Suprapubic skin (tissue), 4 donors: ENCODE measurements around the gene CELA3A. TPM values are rescaled to one million over a fixed set of nuclear protein-coding genes. Genes with fewer than 3 reads are reported as not detected.
"Not testable (repeated sequence)": the region's sequence is repeated elsewhere in the genome, so short reads cannot be mapped to it uniquely, and the experiment has no call there.

Source experiments
- DNase-seq, 2 donors: peaks; one replicate each; pipeline ENCODE4 v3.0.0-alpha.2; 2019; ENCODE audit warnings: low spot score in 2 of 2
- H3K27ac ChIP-seq: fragments of 200-600 bp; sonication (generic); one replicate; pipeline ENCODE4 v1.5.1; 2019
- H3K27me3 ChIP-seq: fragments of 200-600 bp; sonication (generic); one replicate; pipeline ENCODE4 v1.5.1; 2019
- H3K36me3 ChIP-seq: fragments of 200-600 bp; sonication (generic); one replicate; pipeline ENCODE4 v1.5.1; 2019
- H3K4me1 ChIP-seq: fragments of 200-600 bp; sonication (generic); one replicate; pipeline ENCODE4 v1.5.1; 2019
- H3K4me3 ChIP-seq: fragments of 200-600 bp; sonication (generic); one replicate; pipeline ENCODE4 v1.5.1; 2019; ENCODE audit warnings: mild to moderate bottlenecking
- H3K9me3 ChIP-seq: fragments of 200-600 bp; sonication (generic); one replicate; pipeline ENCODE4 v1.5.1; 2019
- CTCF ChIP-seq, 2 donors: fragments of 200-600 bp in 1 of 2; fragments of 450-650 bp in 1 of 2; sonication (generic) in 1 of 2; IDR thresholded peaks; one replicate each; pipeline ENCODE4 v1.5.1; 2016 to 2019; ENCODE audit warnings: antibody characterized with exemption in 2 of 2, mild to moderate bottlenecking in 1 of 2, moderate library complexity in 1 of 2
- WGBS: methylation state at CpG from one replicate; pipeline ENCODE4 v1.1.5; 2018; 5-methylcytosine and 5-hydroxymethylcytosine counted together
- total RNA-seq, 4 donors: library from RNA; depleted of rRNA; stranded (reverse); fragments of >200 nt; gene quantifications; one replicate each; pipeline ENCODE4 v1.1.0, GENCODE V29; 2016

The CELA3A gene
- total RNA-seq, 4 donors from 2014 or later = not detected

- DNase-seq = peak in 1 of 2 donors; percentile 2
- H3K27me3 ChIP-seq, H3K9me3 ChIP-seq, H3K4me1 ChIP-seq, H3K27ac ChIP-seq, H3K4me3 ChIP-seq, H3K36me3 ChIP-seq: not testable (repeated sequence)
- WGBS = 92% methylated on average over 8 of the region's 8 CpGs
Measured at GRCh38 chr1:21994716-21995115, 6.7 kb upstream of the CELA3A start.

GRCh38 chr1:21996663-21996970 is 4.8 kb upstream of the CELA3A start:
- not testable (repeated sequence) for H3K27ac ChIP-seq, H3K4me3 ChIP-seq, H3K9me3 ChIP-seq, H3K27me3 ChIP-seq, DNase-seq, H3K36me3 ChIP-seq, H3K4me1 ChIP-seq
- 76% methylated on average over 3 of the region's 3 CpGs for whole genome bisulfite sequencing

- H3K4me3 ChIP-seq, H3K27ac ChIP-seq, H3K27me3 ChIP-seq, DNase-seq, H3K4me1 ChIP-seq, H3K36me3 ChIP-seq, H3K9me3 ChIP-seq: not testable (repeated sequence)
- 76% methylated on average over 9 of the region's 9 CpGs for WGBS
Measured at GRCh38 chr1:21997891-21998623, 3.4 kb upstream of the CELA3A start.

GRCh38 chr1:21998624-21999294 is 2.7 kb upstream of the CELA3A start:
- H3K27me3 ChIP-seq, H3K9me3 ChIP-seq, H3K36me3 ChIP-seq, H3K4me3 ChIP-seq, H3K27ac ChIP-seq, H3K4me1 ChIP-seq, DNase-seq: not testable (repeated sequence)
- 88% methylated on average over 14 of the region's 15 CpGs for WGBS

- H3K36me3 ChIP-seq, H3K27ac ChIP-seq, DNase-seq, H3K4me1 ChIP-seq, H3K4me3 ChIP-seq, H3K9me3 ChIP-seq, H3K27me3 ChIP-seq: not testable (repeated sequence)
- WGBS = 35% methylated on average over 7 of the region's 7 CpGs
Measured at GRCh38 chr1:21999645-22000044, 1.8 kb upstream of the CELA3A start.

- H3K4me3 ChIP-seq = not testable (repeated sequence)
- WGBS = 55% methylated on average over 1 of the region's 5 CpGs
Measured at GRCh38 chr1:22002461-22002860, 1.0 kb downstream of the CELA3A start.

GRCh38 chr1:22002875-22003274 is 1.4 kb downstream of the CELA3A start:
- not testable (repeated sequence) for H3K9me3 ChIP-seq, H3K4me3 ChIP-seq, H3K27me3 ChIP-seq, H3K4me1 ChIP-seq, H3K36me3 ChIP-seq, H3K27ac ChIP-seq
- peak in 1 of 2 donors; percentile 16 for DNase-seq
- 92% methylated on average over 7 of the region's 8 CpGs for WGBS

More at GRCh38 chr1:22002461-22002860, 1.0 kb downstream of the CELA3A start:
- not testable (repeated sequence) for H3K36me3 ChIP-seq, H3K27ac ChIP-seq, H3K9me3 ChIP-seq, H3K4me1 ChIP-seq, H3K27me3 ChIP-seq
- peak in 1 of 2 donors; percentile 25 for DNase-seq

- H3K27me3 ChIP-seq, H3K9me3 ChIP-seq: not testable (repeated sequence)
Measured at GRCh38 chr1:22003959-22004358, 2.5 kb downstream of the CELA3A start.

GRCh38 chr1:22005261-22006149 is 4.0 kb downstream of the CELA3A start:
- H3K27me3 ChIP-seq, H3K4me3 ChIP-seq, H3K27ac ChIP-seq, H3K9me3 ChIP-seq, H3K36me3 ChIP-seq, H3K4me1 ChIP-seq: not testable (repeated sequence)
- DNase-seq = peak in 1 of 2 donors; percentile 51
- TF ChIP-seq CTCF (IDR thresholded peaks at IDR 0.05) = peak in 1 of 2 donors; percentile 16
- WGBS = 69% methylated on average over 14 of the region's 18 CpGs

More at GRCh38 chr1:22003959-22004358, 2.5 kb downstream of the CELA3A start:
- peak in 1 of 2 donors; percentile 2 for DNase-seq
- H3K36me3 ChIP-seq, H3K27ac ChIP-seq, H3K4me3 ChIP-seq, H3K4me1 ChIP-seq: not testable (repeated sequence)
- WGBS = 80% methylated on average over 2 of the region's 3 CpGs

GRCh38 chr1:22006736-22007135 is 5.3 kb downstream of the CELA3A start:
- not testable (repeated sequence) for H3K4me3 ChIP-seq, H3K4me1 ChIP-seq, H3K27me3 ChIP-seq, H3K27ac ChIP-seq, H3K9me3 ChIP-seq, H3K36me3 ChIP-seq
- peak in 1 of 2 donors; percentile 39 for DNase-seq
- WGBS = 85% methylated on average over 13 of the region's 13 CpGs

GRCh38 chr1:22007262-22007661 is 5.8 kb downstream of the CELA3A start:
- peak in 1 of 2 donors; percentile 37 for DNase-seq
- not testable (repeated sequence) for H3K36me3 ChIP-seq, H3K9me3 ChIP-seq, H3K27ac ChIP-seq, H3K27me3 ChIP-seq, H3K4me3 ChIP-seq, H3K4me1 ChIP-seq
- WGBS = 47% methylated on average over 6 of the region's 10 CpGs

GRCh38 chr1:22009566-22009965 is 8.1 kb downstream of the CELA3A start:
- not testable (repeated sequence) for H3K9me3 ChIP-seq, H3K4me3 ChIP-seq, H3K4me1 ChIP-seq, H3K27ac ChIP-seq, H3K36me3 ChIP-seq, H3K27me3 ChIP-seq
- DNase-seq = peak in 1 of 2 donors; percentile 6
- WGBS = 71% methylated on average over 9 of the region's 11 CpGs

- not testable (repeated sequence) for H3K27me3 ChIP-seq, H3K9me3 ChIP-seq, H3K36me3 ChIP-seq, H3K4me1 ChIP-seq, DNase-seq, H3K4me3 ChIP-seq, H3K27ac ChIP-seq
- WGBS = 65% methylated on average over 4 of the region's 4 CpGs
Measured at GRCh38 chr1:22012752-22013151, 11.3 kb downstream of the CELA3A start.
